ENCODE results near the gene WIPF2.
"Not testable (repeated sequence)": the region's sequence is repeated elsewhere in the genome, so short reads cannot be mapped to it uniquely, and the experiment has no call there.

Gene WIPF2

DNA sequence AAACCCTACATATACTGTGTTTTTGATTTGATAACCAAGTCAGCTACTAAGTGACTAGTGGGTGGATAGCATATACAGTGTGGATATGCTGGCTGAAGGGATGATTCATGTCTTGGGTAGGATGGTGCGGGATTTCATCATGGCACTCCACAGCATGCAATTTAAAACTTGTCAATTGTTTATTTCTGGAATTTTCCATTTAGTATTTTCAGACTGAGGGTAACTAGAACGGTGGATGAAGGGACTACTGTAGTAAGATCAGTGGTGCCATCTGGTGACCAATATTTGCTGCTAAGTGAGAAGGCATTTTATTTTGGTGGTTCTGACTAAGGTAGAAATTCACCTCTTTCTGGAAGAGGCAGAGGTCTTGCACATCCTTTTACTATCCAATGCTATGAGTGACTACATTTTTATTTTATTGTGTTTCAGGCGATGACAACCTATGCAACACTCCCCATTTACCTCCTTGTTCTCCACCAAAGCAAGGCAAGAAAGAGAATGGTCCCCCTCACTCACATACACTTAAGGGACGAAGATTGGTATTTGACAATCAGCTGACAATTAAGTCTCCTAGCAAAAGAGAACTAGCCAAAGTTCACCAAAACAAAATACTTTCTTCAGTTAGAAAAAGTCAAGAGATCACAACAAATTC lies 71.7 kb downstream of the WIPF2 start:
- H3K27ac ChIP-seq = peak overlapping the region; percentile 51
- DNase-seq (ENCODE audit: low read depth, low spot score) = peak; percentile 64

DNA sequence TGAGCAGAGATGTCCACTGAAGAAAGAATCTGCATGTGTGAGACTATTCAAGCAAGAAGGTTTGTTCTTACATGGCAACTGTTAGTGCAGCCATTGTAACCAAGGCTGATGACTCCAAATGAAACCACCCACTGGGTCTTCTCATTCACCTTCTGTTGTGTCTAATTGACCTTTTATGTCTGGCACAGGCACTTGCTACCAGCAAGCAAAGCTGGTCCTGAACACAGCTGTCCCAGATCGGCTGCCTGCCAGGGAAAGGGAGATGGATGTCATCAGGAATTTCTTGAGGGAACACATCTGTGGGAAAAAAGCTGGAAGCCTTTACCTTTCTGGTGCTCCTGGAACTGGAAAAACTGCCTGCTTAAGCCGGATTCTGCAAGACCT lies 72.2 kb downstream of the WIPF2 start:
- H3K27ac ChIP-seq = no peak overlapping the region
- DNase-seq (ENCODE audit: low read depth, low spot score) = no peak

DNA sequence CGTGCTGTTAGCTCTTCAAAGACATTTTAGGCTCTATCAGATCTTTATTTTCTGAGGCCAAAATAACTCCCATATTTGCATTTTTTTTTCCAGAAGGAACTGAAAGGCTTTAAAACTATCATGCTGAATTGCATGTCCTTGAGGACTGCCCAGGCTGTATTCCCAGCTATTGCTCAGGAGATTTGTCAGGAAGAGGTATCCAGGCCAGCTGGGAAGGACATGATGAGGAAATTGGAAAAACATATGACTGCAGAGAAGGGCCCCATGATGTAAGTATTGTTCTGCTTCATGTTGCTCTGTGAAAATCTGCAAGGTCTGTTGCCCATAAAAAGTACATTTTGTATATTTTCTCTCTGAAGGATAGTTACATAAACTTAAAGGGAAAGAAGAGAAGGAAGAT lies 74.3 kb downstream of the WIPF2 start:
- DNase-seq (ENCODE audit: low read depth, low spot score) = no peak
- no peak overlapping the region for H3K27ac ChIP-seq

DNA sequence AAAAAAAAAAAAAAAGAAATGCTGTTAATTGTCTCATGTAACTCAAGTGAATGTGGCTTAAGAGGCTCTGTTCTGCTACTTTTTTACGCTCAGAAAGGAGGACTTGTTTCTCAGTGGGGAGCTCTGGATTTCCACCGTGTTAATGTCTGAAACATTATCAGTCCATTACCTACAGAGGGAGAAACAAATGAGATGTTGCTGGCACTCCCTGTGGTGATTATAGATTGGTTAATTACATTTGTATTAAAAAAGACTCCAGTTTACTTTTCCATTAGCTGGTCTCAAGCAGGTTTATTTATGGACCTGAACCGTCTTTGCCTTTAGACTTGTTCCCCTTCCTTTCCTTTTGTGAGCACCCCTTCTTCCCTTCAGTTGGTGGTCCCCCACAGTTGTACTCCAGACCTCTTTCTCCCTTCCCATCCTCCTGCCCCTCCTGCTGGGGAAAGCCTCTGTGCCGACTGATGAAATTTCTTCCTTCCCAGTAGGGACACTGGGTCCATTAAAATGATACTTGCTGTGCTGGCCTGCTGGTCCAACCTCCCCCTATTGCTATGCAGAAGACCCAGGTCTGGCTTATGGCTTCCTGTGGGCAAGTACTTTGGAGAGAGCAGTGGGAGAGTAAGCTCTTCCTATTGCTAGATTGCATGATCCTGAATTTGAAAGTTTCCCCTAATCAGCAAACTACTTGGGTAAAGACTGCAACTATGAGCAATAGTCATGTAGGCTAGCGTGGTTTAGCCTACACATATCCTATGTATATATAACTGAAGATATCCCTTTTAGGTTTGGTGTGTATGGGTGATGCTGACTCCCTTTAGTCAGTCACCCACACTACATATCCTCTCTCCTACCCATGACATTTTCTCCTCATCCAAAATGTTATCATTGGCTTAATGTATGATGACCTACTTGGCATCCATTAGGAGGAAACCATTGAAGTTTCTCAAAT lies 76.7 kb downstream of the WIPF2 start:
- no peak for DNase-seq (ENCODE audit: low read depth, low spot score)
- H3K27ac ChIP-seq = no peak overlapping the region

DNA sequence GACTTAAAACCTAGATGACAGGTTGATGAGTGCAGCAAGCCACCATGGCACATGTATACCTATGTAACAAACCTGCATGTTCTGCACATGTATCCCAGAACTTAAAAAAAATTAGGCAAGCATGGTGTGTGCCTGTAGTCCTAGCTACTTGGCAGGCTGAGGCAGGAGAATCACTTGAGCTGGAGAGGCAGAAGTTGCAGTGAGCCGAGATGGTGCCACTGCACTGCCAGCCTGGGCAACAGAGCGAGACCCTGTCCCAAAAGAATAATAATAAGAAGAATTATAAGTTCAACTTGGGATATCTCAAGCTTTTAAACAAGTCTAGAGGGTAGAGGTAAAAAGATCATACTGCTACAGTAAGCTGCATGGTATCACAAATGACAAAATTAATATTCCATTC lies 78.4 kb downstream of the WIPF2 start:
- DNase-seq (ENCODE audit: low read depth, low spot score) = no peak
- H3K27ac ChIP-seq = no peak overlapping the region

DNA sequence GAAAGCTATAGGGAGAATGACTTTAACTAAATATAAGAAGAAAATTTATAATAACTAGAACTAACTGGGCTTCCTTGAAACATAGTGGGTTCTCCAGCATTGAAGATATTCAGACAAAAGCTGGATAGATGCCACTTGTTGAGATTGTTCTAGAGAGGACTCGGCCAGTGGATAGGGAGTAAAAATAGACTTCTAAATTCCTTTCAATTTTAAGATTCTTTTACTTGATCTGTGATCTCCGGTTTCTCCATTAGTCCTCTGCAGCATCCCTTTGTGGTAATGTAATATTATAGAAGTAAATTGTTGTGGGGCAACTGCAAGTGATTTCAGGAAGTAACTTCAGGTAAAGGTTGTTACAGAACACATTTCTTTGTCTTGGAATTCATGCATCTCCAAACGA lies 79.6 kb downstream of the WIPF2 start:
- DNase-seq (ENCODE audit: low read depth, low spot score) = no peak
- no peak overlapping the region for H3K27ac ChIP-seq

DNA sequence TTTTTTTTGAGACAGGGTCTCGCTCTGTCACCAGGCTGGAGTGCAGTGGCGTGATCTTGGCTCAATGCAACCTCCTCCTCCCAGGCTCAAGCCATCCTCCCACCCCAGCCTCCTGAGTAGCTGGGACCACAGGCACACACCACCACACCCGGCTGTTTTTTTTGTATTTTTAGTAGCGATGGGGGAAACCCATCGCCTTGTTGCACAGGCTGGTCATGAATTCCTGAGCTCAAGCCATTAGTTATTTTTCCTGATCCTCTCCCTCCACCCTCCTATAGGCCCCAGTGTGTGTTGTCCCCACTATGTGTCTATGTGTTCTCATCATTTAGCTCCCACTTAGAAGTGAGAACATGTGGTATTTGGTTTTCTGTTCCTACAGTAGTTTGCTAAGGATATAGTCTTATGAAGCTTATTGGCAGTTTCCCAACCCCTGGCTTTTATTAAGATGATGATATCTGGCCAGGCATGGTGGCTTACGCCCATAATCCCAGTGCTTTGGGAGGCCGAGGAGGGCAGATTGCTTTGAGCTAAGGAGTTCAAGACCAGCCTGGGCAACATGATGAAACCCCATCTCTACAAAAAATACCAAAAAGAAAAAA lies 80.2 kb downstream of the WIPF2 start:
- not testable (repeated sequence) for DNase-seq (ENCODE audit: low read depth, low spot score); H3K27ac ChIP-seq

DNA sequence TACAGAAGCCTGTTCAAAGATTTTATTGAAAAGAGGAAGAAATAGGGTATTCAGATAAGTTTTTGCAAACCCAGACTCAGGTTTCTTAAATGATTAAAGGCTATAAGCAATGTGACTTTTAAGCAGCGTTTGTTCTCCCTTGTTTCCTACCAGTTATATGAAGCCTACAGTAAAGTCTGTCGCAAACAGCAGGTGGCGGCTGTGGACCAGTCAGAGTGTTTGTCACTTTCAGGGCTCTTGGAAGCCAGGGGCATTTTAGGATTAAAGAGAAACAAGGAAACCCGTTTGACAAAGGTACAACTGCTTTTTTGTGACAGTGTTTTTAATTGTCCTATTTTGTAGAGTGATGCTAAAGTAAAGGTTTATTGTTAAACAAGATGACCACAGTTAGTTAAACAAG lies 82.2 kb downstream of the WIPF2 start:
- no peak overlapping the region for H3K27ac ChIP-seq
- DNase-seq (ENCODE audit: low read depth, low spot score) = no peak

DNA sequence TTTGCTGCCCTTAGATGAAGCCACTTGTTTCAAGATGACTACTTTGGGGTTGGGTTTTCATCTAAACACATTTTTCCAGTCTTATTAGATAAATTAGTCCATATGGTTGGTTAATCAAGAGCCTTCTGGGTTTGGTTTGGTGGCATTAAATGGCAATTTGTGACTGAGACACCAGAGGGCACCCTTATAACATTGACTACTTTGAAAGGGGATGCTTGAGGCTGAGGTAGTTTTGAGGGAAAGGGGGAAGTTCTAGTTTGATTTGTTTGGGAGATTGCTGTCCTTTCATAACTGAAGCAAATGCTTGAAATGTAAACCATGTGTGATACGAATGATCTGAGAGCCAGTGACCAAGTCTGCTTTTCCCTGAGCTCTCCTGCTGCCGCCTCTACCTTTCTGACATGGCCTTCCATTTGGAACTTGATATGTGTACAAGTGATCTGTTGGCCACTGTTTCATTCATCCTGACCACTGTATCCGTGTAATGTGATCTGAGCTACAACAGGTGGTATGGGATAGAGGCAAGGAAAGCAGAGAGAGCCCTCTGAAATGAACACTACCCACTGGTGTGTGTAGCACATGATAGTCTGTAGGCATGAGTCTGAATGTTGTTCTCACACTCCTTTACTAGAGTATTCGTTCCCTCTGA lies 84.0 kb downstream of the WIPF2 start:
- DNase-seq (ENCODE audit: low read depth, low spot score) = no peak
- H3K27ac ChIP-seq = no peak overlapping the region

DNA sequence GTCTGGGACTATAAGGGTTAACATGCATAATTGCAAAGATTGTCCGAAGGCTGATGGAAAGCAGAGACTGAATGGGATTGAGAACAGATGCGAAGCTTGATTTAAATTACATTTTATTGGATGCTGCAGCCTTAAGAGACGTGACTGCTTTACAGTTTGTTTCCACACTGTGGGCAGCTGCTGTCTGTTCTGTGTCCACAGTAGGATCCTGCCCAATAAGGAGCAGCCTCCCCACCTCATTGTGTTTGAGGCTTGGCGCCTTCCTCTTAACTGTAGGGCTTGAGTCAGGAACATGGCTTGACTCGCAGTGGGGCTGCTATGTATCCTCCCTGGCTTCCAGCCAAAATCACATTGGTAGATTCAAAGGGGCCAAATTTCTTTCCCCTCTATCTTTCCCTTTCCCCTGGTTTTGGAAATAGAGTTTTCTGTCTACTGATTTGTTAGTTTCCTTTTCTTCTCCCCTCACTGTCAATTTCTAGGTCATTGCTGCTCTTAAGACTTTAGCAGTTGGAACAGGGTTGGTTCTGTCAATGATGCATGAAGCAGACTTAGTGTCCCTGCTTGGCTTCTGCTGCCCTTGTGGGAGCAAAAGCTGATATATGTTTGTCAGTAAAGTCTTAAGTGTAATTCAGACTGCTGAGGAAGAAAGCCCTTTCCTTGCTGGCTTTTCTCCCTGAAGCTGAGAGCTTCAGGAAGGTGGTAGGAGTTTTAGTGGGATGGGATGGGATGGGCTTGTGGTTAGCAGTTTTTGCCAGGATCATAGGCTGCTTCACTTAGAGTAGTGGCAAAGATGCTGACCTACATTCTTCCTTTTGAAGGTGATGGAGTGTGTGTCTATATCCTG lies 84.8 kb downstream of the WIPF2 start:
- DNase-seq (ENCODE audit: low read depth, low spot score) = no peak
- no peak overlapping the region for H3K27ac ChIP-seq

DNA sequence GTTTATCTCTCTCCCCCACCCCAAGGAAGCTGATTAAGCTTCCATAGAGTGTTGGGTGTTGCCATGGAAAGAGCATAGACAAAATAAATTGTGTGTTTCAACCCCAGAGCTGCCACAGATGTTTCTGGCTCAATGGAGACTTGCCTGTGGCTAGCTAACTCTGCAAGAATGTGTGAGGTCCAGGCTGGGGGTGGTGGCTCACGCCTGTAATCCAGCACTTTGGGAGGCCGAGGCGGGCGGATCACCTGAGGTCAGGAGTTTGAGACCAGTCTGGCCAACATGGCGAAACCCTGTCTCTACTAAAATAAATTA lies 85.4 kb downstream of the WIPF2 start:
- not testable (repeated sequence) for H3K27ac ChIP-seq; DNase-seq (ENCODE audit: low read depth, low spot score)

DNA sequence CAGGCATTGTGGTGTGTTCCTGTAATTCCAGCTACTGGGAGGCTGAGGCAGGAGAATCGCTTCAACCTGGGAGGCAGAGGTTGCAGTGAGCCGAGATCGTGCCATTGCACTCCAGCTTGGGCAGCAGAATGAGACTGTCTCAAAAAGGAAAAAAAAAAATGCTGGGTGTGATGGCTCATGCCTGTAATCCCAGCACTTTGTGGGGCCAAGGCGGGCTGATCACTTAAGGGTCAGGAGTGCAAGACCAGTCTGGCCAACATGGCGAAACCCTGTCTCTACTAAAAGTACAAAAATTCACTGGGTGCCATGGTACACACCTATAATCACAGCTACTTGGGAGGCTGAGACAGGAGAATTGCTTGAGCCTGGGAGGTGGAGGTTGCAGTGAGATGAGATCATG lies 85.8 kb downstream of the WIPF2 start:
- DNase-seq (ENCODE audit: low read depth, low spot score); H3K27ac ChIP-seq: not testable (repeated sequence)

DNA sequence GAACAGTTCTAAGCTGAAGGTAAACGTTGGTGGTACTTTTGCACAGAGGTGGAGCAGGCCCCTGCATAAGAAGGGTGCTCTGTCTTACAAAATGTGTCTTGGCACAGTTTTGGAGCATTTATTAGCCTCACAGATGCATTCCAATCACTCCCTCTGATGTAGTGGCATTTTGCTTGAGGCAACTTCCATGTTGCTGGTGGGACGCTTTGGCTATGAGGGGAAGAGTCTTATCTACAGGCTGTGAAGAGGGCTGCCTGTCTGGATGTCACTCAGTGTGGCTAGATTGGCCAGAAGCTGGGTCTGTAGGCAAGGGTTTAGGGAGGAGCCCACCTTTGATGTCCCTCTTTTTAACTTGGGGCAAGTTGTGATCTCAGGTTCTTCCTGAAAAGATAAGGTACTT lies 87.3 kb downstream of the WIPF2 start:
- no peak overlapping the region for H3K27ac ChIP-seq

DNA sequence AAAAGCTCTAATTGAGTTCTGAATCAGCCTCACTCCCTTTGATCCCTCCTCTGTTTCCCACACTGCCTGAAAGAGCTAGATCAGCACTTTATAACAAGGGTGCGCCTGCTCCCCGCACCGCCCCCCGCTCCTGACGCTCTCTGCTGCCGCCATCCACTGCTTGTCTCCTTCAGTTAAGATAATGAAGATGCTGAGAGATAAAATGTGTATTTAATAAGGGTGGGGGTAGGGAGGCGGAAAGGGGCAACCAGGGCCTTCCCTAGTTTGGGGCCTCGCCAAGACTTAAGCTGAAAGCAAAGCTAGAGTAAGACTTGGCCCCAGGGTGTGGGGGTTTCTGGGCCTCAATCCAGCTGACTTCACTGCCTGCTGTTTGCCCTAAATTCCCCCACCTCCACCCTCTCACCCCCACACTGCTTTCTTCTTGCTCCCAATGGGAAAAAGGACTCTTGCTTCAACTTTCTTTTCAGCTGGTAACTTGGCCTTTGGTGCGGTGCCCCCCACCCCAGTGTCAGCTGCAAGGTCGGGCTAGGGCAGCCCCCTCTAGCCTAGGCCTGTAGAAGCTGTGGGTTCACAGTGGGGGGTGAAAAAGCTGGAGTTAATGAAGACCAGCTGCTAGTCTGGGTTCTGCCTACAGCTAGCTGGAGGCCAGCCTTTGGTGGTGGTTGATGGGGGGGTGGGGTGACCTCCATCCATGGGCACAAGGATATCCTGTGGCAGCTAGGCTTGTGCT lies 88.1 kb downstream of the WIPF2 start:
- no peak overlapping the region for H3K27ac ChIP-seq
- DNase-seq (ENCODE audit: low read depth, low spot score) = no peak

More for the DNA sequence above, 87.3 kb downstream of the WIPF2 start:
- no peak for DNase-seq (ENCODE audit: low read depth, low spot score)

DNA sequence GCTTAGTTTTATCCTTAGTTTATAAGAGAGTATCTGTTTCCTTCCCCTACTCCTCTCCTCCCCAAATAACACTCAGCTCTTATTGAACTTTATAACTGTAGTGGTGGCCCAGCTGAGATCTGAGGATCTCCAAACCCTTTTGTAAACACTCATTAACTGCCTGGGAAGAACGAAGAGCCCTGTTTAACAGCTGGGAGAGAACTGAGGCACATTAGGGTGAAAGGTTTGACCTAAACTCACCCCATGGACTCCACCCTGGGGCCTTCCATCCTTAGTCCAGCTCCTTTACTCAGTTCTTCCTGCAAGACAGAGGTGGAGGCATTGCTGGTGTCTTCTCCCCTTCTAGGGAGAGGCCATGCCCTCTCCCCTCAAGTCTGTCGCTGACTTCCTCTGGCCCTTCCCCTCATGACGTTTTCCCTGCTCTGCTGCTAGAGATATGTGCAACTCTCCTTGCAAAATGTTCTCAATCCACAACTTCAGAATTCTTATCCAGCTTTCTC lies 88.7 kb downstream of the WIPF2 start:
- no peak for DNase-seq (ENCODE audit: low read depth, low spot score)
- no peak overlapping the region for H3K27ac ChIP-seq

DNA sequence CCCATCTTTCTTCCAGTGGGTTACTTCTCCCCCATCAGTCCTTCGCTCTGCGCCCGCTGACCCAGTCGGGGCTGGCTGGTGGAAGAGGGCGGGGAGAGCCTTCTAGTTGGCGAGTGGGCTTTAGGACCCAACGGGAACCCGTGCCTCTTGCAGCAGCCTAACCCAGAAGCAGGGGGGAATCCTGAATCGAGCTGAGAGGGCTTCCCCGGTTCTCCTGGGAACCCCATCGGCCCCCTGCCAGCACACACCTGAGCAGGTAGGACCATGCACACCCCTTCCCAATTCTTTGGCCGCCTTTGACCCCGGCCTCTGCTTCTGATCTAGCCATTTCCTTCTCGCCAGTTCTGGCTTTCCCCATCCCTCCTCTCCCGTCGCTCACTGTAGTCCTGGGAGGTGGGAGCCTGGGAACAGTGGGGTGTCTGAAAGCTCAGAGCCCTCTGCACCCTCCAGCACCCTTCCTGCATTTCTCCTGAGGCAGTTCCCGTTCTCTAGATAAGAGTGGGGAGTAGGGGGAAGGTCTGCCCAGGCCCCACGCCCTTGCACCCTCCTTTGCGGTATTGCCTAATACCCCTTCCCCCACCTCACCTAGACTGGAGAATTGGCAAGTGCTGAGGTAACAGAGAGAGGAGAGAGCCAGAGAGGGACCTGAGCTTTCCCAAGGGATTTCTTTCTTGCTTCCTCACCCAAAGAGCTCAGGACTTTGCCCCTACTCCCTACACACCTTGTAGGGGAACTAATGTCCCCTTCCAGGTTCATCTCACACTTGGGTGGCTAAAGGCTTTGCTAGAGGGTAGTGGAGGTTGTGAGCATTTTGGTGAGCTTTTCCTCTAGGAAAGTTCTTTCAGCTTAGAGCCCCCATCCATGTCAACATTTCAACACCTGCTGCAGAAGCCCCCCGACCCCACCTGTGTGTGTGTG lies 90.2 kb downstream of the WIPF2 start, which contains the start of gene RARA:
Gene RARA, plus strand, starts transcription at position 150 of the 918 bp plus-strand sequence. CDS start 22,039 bp downstream, outside the sequence.
- no peak within 1 kb of the TSS for H3K27ac ChIP-seq
- DNase-seq (ENCODE audit: low read depth, low spot score) = no peak

DNA sequence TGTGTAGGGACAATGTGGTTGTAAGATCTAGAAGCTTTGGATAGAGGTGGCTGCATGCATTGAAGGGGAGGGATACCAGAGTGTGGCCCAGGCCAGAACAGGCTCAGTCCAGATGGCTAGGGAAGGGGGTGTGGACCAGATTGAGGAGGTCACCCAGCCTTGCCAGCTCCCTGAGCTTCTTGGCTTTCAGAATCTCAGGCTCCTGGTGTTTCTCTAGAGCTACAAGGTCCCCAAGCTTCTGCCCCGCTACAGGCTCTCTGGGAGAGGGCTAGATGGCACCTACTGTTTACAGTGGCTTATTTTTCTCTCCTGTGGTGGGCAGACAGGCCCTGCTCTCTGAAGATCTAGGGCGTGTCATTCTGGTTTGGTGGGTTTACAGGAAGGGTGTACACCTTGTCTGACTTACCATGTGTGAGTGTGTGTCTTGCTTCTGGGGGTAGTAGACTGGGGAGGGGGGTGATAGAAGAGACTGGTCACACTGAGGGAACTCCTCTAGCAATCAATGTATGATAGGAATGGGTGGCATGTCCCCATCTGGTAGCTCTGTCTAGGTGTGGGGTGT lies 90.9 kb downstream of the WIPF2 start:
- no peak for DNase-seq (ENCODE audit: low read depth, low spot score)
- no peak overlapping the region for H3K27ac ChIP-seq

Measured in epithelial cell of prostate (primary cell).